ENCODE measurements around the gene KRTCAP2. TPM values are rescaled to one million over a fixed set of nuclear protein-coding genes. Genes with fewer than 3 reads are reported as not detected.

Gene KRTCAP2
- total RNA-seq, 4 donors from 2014 or later, result 80.8 to 144 (median 92.3) TPM

GRCh38 chr1:155134880-155135414, 38.2 kb downstream of the KRTCAP2 start:
- WGBS, 2 donors (ENCODE audit: low coverage in 1 of 2), result 2 to 4% methylated on average over 5 to 12 of the region's 18 CpGs

GRCh38 chr1:155134322-155134721, 38.8 kb downstream of the KRTCAP2 start:
- Histone ChIP-seq H3K27me3 (no peaks in the 10 kb centered on the region), H3K9me3 (no peaks in the 10 kb centered on the region), H3K36me3 (peaks cover 0 to 49% of the 10 kb centered on the region in 2 donors), H3K27ac (peak overlapping the region; percentile 94 to 99 (median 97)), H3K4me1 (peaks cover 0 to 95% (median 27%) of the 10 kb centered on the region in 3 donors), H3K4me3 (peak overlapping the region in 1 of 2 donors; percentile 64)
- 50% methylated on average over 1 of the region's 1 CpG; no CpG with 5 or more reads in 1 of the 2 donors for WGBS, 2 donors (ENCODE audit: low coverage in 1 of 2)
- no peak for ATAC-seq
- TF ChIP-seq EP300 (IDR thresholded peaks at IDR 0.05), result no peak
- TF ChIP-seq CTCF (IDR thresholded peaks at IDR 0.05), result no peak
- TF ChIP-seq POLR2AphosphoS5 (IDR thresholded peaks at IDR 0.05), result no peak
- no peak for TF ChIP-seq POLR2A (IDR thresholded peaks at IDR 0.05)

More at GRCh38 chr1:155134880-155135414, 38.2 kb downstream of the KRTCAP2 start:
- Histone ChIP-seq H3K9me3 (no peaks in the 10 kb centered on the region), H3K27me3 (no peaks in the 10 kb centered on the region), H3K27ac (peak overlapping the region; percentile 94 to 99 (median 97)), H3K4me3 (peak overlapping the region; percentile 64 to 72), H3K36me3 (peaks cover 0 to 49% of the 10 kb centered on the region in 2 donors), H3K4me1 (peaks cover 0 to 95% (median 27%) of the 10 kb centered on the region in 3 donors)
- TF ChIP-seq EP300 (IDR thresholded peaks at IDR 0.05) (no peak), POLR2AphosphoS5 (IDR thresholded peaks at IDR 0.05) (peak; percentile 95)
- peak; percentile 87 for ATAC-seq

GRCh38 chr1:155133799-155134281, 39.3 kb downstream of the KRTCAP2 start:
- Histone ChIP-seq H3K4me3 (no peak overlapping the region), H3K4me1 (peaks cover 0 to 95% (median 23%) of the 10 kb centered on the region in 3 donors), H3K27ac (peak overlapping the region in 3 of 4 donors; percentile 95 to 99 (median 99)), H3K36me3 (peaks cover 0 to 49% of the 10 kb centered on the region in 2 donors), H3K27me3 (no peaks in the 10 kb centered on the region), H3K9me3 (no peaks in the 10 kb centered on the region)
- WGBS, 2 donors (ENCODE audit: low coverage in 1 of 2), result 76% methylated on average over 3 of the region's 7 CpGs; no CpG with 5 or more reads in 1 of the 2 donors
- no peak for TF ChIP-seq EP300 (IDR thresholded peaks at IDR 0.05)
- TF ChIP-seq CTCF (IDR thresholded peaks at IDR 0.05), result no peak
- TF ChIP-seq POLR2AphosphoS5 (IDR thresholded peaks at IDR 0.05), result no peak
- TF ChIP-seq POLR2A (IDR thresholded peaks at IDR 0.05), result no peak
- ATAC-seq, result no peak

GRCh38 chr1:155131856-155132255, 41.2 kb downstream of the KRTCAP2 start:
- WGBS, 2 donors (ENCODE audit: low coverage in 1 of 2), result 58% methylated on average over 2 of the region's 2 CpGs; no CpG with 5 or more reads in 1 of the 2 donors
- peaks cover 0 to 36% of the 10 kb centered on the region in 2 donors for H3K36me3 ChIP-seq
- H3K4me3 ChIP-seq, result no peak overlapping the region
- H3K27ac ChIP-seq, result peak overlapping the region in 3 of 4 donors; percentile 84 to 99 (median 91)
- no peak for ATAC-seq
- H3K9me3 ChIP-seq, result no peaks in the 10 kb centered on the region
- no peak for TF ChIP-seq EP300 (IDR thresholded peaks at IDR 0.05)
- no peak for TF ChIP-seq POLR2A (IDR thresholded peaks at IDR 0.05)
- no peak for TF ChIP-seq POLR2AphosphoS5 (IDR thresholded peaks at IDR 0.05)
- TF ChIP-seq CTCF (IDR thresholded peaks at IDR 0.05), result no peak
- no peaks in the 10 kb centered on the region for H3K27me3 ChIP-seq
- peaks cover 0 to 94% (median 28%) of the 10 kb centered on the region in 3 donors for H3K4me1 ChIP-seq

GRCh38 chr1:155131285-155131684, 41.8 kb downstream of the KRTCAP2 start:
- peak overlapping the region in 1 of 2 donors; percentile 83 for H3K4me3 ChIP-seq
- peaks cover 0 to 94% (median 31%) of the 10 kb centered on the region in 3 donors for H3K4me1 ChIP-seq
- TF ChIP-seq CTCF (IDR thresholded peaks at IDR 0.05) (no peak), POLR2AphosphoS5 (IDR thresholded peaks at IDR 0.05) (peak; percentile 28), EP300 (IDR thresholded peaks at IDR 0.05) (no peak), POLR2A (IDR thresholded peaks at IDR 0.05) (no peak)
- H3K9me3 ChIP-seq, result no peaks in the 10 kb centered on the region
- no peak for ATAC-seq
- no peaks in the 10 kb centered on the region for H3K27me3 ChIP-seq
- WGBS, 2 donors (ENCODE audit: low coverage in 1 of 2), result 100% methylated on average over 2 of the region's 8 CpGs; no CpG with 5 or more reads in 1 of the 2 donors
- peaks cover 0 to 36% of the 10 kb centered on the region in 2 donors for H3K36me3 ChIP-seq
- H3K27ac ChIP-seq, result peak overlapping the region in 3 of 4 donors; percentile 84 to 99 (median 91)
